HT-29 (cell line): ENCODE data around the gene SAXO2. TPM values are rescaled to one million over a fixed set of nuclear protein-coding genes. Genes with fewer than 3 reads are reported as not detected.
"Not testable (repeated sequence)": the region's sequence is repeated elsewhere in the genome, so short reads cannot be mapped to it uniquely, and the experiment has no call there.

ENCODE experiments used
- DNase-seq: peaks from one replicate; pipeline ENCODE4 v3.0.0-alpha.2; 2015; ENCODE audit warnings: low spot score
- total RNA-seq: library from RNA; depleted of rRNA; stranded (reverse); fragments of >200 nt; shearing (Covaris generic); gene quantifications from 2 replicates; pipeline ENCODE4 v1.2.3, GENCODE V29; 2014; rRNA removed

The SAXO2 gene
- total RNA-seq = 1.2 and 1.9 TPM in 2 replicates

- DNase-seq = peak; percentile 94
Observed at GRCh38 chr15:82262422-82263026, at the start of gene SAXO2, which contains the start of gene EFL1. SAXO2 (plus strand) TSS chr15:82262818; CDS start chr15:82262880, 62 bp downstream. EFL1 (minus strand) TSS chr15:82262734; CDS start chr15:82261778, 956 bp downstream.

- DNase-seq = not testable (repeated sequence)
Observed at GRCh38 chr15:82216092-82216491, 46.5 kb upstream of the SAXO2 start.

DNA sequence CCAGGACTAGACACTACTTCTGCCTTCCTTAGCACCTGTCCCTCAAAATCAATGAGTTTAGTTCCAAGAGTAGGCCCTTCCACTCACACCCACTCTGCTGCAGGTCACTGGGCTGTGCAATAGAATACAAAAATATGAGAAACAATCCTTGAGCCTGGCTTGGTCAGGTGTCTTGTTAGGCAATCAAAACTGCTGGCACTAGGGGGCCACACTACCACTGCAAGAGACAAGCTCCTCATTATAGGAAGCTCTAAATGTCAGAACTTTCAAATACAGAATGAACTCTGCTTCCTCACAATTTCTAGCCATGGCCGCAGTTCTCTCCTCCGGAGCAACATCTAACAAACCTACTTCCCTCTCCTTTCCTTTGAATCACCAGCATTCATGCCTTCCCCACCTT is 41.1 kb upstream of the SAXO2 start:
- peak; percentile 48 for DNase-seq

DNA sequence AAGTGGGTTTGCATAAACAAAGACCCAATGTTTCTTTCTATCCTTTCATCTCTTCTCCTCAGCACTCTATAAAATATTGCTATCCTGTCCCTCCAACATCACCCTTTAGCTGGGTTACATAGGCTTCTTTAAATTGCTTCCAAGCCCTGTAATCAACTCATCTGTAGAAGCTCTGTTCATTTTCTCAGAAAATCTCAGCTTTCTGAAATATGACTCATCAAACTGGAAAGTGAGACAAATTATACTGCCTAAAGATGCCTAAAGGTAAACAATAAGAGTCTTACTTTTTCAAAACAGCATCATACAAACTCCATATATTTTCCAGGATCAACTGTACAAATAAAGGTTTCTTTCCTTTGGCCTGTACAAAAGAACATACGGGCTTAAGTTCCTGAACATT is 33.9 kb upstream of the SAXO2 start:
- DNase-seq = no peak

DNA sequence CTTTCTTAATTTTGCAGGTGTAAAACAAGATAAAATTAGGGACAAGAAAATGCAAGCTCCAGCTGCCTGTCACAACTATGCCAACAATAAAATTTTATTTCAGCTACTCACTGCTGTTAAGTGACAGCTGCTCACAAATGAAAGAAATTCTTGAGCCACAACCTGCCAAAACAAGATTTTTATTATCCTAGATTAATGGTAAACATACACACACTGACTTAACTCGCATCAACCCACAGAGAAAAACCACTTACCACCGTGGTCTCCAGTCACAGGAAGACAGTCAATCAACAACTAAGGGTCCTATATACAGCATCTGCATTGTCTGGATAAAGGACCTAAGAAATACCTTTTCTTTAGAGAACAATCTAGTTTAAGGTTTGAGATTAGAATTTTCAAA is 31.4 kb upstream of the SAXO2 start:
- no peak for DNase-seq

DNA sequence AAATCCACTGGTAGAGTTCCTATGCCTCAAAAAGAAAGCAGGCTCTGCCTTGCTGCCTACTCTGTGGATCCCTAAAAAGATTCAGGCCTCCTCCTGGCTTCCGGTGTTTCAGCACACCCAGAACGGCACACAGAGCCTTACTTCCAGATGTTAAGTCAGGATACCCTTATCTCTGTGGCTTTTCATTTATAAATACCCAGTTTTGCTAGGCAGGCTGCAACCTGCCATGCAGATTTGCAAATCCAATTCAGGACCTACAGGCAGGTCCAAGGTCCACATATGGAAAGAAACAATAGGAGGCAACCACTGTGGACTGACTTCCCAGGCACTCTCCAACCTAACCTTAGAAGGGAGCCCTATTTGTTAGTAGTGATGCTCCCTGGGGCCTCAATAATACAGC is 30.8 kb upstream of the SAXO2 start:
- DNase-seq = no peak

DNA sequence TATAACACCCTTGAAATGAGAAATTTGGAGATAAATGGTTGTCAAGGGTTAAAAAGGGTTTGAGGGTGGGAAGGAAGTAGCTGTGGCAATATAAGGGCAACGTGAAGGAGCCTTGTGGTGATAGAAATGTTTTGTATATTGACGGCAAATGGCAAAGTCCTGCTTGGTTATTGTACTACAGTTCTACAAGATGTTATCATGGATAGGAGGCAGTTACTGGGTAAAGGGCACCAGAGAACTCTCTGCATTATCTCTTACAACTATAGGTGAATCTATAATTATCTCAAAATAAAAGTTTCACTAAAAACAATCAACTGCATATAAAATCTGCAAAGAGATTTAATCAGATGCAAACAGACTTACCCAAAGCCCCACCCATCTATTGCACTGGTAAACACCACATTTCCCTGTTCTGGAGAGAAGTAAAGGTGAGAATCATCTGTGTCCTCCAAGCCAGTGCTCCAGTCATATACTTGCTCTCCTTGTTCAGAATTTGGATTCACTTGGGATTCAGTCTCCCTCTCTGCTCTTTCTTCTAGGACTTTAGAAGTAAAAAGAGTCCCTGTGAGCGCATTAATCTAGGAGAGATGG is 24.6 kb upstream of the SAXO2 start:
- DNase-seq = not testable (repeated sequence)

DNA sequence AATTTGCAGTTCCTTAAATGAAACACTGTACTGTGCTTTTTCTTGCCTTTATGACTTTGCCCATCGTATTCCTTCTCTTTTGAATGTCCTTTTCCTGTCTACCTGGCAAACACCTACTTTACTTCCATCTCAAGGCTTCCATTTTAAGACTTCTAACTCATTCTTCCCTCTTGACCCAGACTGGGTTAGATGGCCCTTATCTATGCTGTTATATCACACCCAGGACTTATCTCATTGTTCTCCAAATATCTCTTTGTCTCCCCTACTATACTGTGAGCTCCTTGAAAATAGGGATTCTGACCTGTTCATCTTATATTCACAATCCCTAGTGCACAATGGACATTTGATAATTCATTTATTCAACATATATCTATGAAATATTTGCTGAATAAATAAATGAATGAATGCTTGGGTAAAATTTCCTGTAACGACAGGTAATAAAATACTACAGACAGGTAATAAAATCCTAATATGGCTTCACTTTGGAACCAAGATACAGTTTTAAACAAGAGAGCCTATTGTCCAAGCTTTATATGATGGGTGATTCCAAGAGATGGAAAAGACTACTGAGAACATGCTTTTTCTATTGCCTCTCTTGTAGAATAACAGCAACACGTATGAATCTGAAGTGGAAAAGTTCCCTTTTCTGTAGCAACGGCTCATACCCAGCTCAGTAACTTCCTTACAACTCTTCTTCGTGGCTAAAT is 22.8 kb upstream of the SAXO2 start:
- no peak for DNase-seq

- DNase-seq = not testable (repeated sequence)
Observed at GRCh38 chr15:82241836-82242499, 20.6 kb upstream of the SAXO2 start.

- not testable (repeated sequence) for DNase-seq
Observed at GRCh38 chr15:82243644-82244043, 19.0 kb upstream of the SAXO2 start.

GRCh38 chr15:82245956-82246355 is 16.7 kb upstream of the SAXO2 start:
- not testable (repeated sequence) for DNase-seq

- DNase-seq = not testable (repeated sequence)
Observed at GRCh38 chr15:82248261-82248660, 14.4 kb upstream of the SAXO2 start.

DNA sequence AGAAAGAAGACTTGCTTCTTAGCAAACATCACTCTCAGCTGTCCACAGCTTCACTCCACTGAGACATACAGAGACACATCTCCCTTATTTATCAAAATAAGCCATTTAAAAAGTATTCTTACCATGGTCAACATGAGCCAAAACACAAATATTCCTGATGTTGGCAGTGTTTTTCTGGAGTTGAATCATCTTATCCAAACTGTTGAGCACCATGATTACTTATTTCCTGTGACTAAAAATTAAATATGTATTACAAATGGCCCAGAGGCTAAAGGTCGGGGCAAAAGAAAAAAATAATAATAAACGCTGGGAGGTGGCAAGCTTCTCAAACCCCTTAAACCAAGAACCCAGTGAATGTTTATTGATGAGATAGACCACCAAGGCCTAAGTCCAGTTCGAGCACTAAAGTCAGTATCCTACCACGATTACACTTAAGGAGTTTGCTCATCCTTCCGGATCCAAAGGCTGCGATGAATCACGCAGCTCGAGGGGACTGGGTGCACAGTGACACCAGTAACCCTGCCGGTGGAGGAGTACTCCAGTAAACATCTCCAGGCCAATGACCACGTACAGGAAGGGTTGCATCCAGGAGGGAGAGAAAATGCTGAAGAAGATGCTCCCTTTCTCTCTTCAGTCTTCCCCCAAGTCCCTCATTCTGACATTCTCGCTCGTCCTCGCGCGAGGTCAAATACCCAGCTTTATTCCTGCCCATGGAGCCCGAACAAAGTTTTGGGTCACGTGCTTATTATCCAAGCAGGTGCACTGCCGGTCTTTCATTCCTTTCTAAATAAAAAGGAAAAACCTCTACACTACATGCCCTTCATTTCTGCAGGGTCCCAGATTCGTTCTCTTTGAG is 824 bp upstream of the SAXO2 start:
- peak; percentile 69 for DNase-seq

- peak; percentile 74 for DNase-seq
Observed at GRCh38 chr15:82263350-82263749, 732 bp downstream of the SAXO2 start.

- DNase-seq = not testable (repeated sequence)
Observed at GRCh38 chr15:82267137-82267536, 4.5 kb downstream of the SAXO2 start.

DNA sequence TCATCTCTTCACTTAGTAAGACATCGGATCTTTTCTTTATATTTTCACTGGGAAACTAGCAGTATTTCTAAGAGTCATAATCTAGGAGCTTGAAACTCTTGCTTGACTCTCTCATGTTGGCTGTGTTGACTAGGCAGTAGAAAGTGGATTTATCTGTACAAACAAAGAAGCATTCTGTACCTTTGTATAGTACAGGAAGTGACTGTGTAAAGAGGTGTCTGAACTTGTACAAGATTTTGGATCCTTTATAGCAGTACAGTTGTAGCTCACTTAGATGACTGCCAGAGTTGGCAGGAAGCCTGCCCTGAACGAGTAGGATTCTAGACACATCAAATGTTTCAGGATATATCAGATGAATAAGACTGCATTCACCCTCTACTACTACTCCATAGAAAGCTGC is 5.8 kb downstream of the SAXO2 start:
- not testable (repeated sequence) for DNase-seq

DNA sequence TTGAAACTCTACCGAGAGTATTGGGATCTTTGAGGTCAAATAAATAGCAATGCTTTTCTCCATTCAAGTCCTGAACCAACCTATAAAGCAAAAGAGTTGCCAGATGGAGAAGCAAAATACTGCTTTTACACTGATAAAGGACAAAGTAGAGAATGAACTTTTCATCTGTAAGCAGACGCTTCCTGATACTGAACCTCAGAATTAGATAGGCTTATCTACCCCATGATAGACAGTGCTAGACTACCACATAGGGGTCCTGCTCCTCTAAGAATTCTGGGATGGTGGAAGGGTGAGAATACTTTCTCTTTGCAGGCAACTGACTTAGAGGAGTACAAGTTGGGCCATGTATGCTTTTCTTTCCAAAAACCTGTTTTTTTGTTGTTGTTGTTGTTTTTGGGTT is 9.5 kb downstream of the SAXO2 start:
- DNase-seq = no peak

DNA sequence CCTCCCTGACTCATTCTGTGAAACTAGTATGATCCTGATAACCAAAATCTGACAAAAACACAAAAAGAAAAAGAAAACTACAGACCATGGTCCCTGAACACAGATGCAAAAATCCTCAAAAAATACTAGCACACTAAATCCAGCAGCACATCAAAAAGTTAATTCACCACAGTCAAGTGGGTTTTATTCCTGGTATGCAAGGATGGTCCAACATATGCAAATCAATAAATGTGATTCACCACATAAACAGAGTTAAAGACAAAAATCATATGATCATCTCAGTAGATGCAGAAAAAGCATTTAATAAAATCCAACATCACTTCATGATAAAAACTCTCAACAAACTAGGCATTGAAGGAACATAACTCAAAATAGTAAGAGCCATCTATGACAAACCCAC is 12.8 kb downstream of the SAXO2 start:
- no peak for DNase-seq

GRCh38 chr15:82281276-82281675 is 18.7 kb downstream of the SAXO2 start:
- not testable (repeated sequence) for DNase-seq

- DNase-seq = not testable (repeated sequence)
Observed at GRCh38 chr15:82282386-82282785, 19.8 kb downstream of the SAXO2 start.

DNA sequence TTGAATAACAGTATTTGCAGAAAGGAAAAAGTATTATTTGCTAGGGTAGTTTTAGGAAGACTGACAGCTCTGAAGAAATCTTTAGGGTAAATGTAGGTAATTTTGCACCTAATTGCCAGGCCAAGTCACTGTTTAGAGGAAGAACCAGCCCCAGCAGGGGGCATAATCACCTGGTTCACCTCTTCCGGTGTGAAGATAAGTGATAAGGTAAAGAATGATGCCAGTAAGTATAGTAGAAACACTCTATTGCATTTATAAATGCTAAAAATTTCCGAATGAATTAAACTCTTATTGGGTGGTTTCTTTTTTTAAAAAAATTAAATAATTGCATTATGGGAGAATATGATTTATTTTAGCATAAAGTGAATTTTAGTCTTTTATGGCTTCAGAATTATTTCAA is 21.8 kb downstream of the SAXO2 start:
- not testable (repeated sequence) for DNase-seq
